ENCODE data around the gene AP5Z1.

Gene AP5Z1

GRCh38 chr7:4764402-4765007 lies 10.9 kb upstream of the AP5Z1 start:
- DNase-seq (ENCODE audit: extremely low read depth, insufficient read length), result no peak
- Histone ChIP-seq H3K27me3 (replicated peaks; ENCODE audit: control insufficient read depth, insufficient read depth, low read length) (no peaks in the 10 kb centered on the region), H3K36me3 (ENCODE audit: control insufficient read depth, insufficient read depth, low read length) (peaks cover 20% of the 10 kb centered on the region), H3K4me3 (replicated peaks; ENCODE audit: low read depth, low read length) (no peak overlapping the region)
- no peak for TF ChIP-seq CTCF (IDR thresholded peaks at IDR 0.05; ENCODE audit: insufficient read depth, low read length, poor library complexity, severe bottlenecking)

- Histone ChIP-seq H3K27me3 (replicated peaks; ENCODE audit: control insufficient read depth, insufficient read depth, low read length) (no peaks in the 10 kb centered on the region), H3K36me3 (ENCODE audit: control insufficient read depth, insufficient read depth, low read length) (peaks cover 19% of the 10 kb centered on the region), H3K4me3 (replicated peaks; ENCODE audit: low read depth, low read length) (no peak overlapping the region)
- TF ChIP-seq CTCF (IDR thresholded peaks at IDR 0.05; ENCODE audit: insufficient read depth, low read length, poor library complexity, severe bottlenecking), result no peak
- no peak for DNase-seq (ENCODE audit: extremely low read depth, insufficient read length)
These were observed 9.5 kb upstream of the AP5Z1 start for GRCh38 chr7:4765776-4766490.

- H3K36me3 ChIP-seq (ENCODE audit: control insufficient read depth, insufficient read depth, low read length), result peaks cover 18% of the 10 kb centered on the region
- no peaks in the 10 kb centered on the region for H3K27me3 ChIP-seq (replicated peaks; ENCODE audit: control insufficient read depth, insufficient read depth, low read length)
- DNase-seq (ENCODE audit: extremely low read depth, insufficient read length), result no peak
- no peak overlapping the region for H3K4me3 ChIP-seq (replicated peaks; ENCODE audit: low read depth, low read length)
- no peak for TF ChIP-seq CTCF (IDR thresholded peaks at IDR 0.05; ENCODE audit: insufficient read depth, low read length, poor library complexity, severe bottlenecking)
These were observed 8.5 kb upstream of the AP5Z1 start for GRCh38 chr7:4766666-4767519.

DNA sequence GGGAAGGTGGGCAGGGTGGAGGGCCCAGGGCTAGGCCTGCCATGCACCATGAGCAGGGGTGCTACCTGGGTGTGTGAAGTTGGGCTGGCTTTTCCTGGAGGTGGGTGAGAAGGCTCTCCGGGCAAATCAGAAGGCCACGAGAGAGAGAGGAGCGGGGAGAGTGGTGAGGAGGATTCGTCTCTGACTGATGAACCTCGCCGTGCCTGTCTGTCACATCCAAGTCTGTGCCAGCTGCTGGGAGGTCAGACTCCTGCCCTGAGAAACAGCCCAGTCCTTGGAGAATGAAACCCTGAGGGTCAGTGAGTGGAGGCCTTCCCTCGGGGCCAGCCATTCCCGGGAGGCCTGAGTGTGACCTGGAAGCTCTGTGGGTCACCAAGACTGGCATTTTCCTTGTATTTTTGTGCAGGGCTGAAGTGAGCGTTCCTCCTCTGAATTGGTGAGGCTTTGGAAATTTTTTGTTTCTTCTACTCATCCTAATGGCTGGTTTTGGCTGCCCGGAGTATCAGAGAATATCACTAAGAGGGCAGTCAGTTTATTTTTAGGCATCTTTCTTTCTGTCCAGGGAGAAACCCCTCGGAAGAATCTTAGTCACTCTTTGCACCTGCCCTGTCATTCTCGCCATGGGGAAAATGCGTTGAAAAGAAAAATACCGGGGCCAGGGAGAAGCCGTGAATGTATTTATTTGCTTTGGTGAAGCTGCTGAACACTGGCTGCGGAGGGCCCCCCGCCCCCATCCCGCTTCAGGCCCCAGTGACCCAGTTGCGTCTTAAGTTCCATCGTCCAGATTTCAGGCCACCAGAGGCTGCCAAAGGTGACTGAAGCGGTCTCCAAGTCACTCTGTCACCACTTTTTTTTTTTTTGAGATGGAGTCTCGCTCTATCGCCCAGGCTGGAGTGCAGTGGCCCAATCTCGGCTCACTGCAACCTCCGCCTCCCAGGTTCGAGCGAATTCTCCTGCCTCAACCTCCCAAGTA lies 6.5 kb upstream of the AP5Z1 start:
- peaks cover 10% of the 10 kb centered on the region for H3K36me3 ChIP-seq (ENCODE audit: control insufficient read depth, insufficient read depth, low read length)
- DNase-seq (ENCODE audit: extremely low read depth, insufficient read length), result no peak
- no peak overlapping the region for H3K4me3 ChIP-seq (replicated peaks; ENCODE audit: low read depth, low read length)
- H3K27me3 ChIP-seq (replicated peaks; ENCODE audit: control insufficient read depth, insufficient read depth, low read length), result no peaks in the 10 kb centered on the region
- no peak for TF ChIP-seq CTCF (IDR thresholded peaks at IDR 0.05; ENCODE audit: insufficient read depth, low read length, poor library complexity, severe bottlenecking)

- H3K36me3 ChIP-seq (ENCODE audit: control insufficient read depth, insufficient read depth, low read length), result peaks cover 8% of the 10 kb centered on the region
These were observed 5.7 kb upstream of the AP5Z1 start for GRCh38 chr7:4769761-4770160.

More at GRCh38 chr7:4769761-4770160, 5.7 kb upstream of the AP5Z1 start:
- no peak for TF ChIP-seq CTCF (IDR thresholded peaks at IDR 0.05; ENCODE audit: insufficient read depth, low read length, poor library complexity, severe bottlenecking)
- Histone ChIP-seq H3K27me3 (replicated peaks; ENCODE audit: control insufficient read depth, insufficient read depth, low read length) (no peaks in the 10 kb centered on the region), H3K4me3 (replicated peaks; ENCODE audit: low read depth, low read length) (no peak overlapping the region)
- no peak for DNase-seq (ENCODE audit: extremely low read depth, insufficient read length)
